22Rv1 (cell line): Measurements from ENCODE around the gene C10orf105.

Experiments
- CTCF ChIP-seq: fragments of 450-650 bp; IDR thresholded peaks from 2 replicates; pipeline ENCODE4 v1.5.1; 2017; ENCODE audit warnings: mild to moderate bottlenecking
- ZFX ChIP-seq: fragments of 450-650 bp; IDR thresholded peaks from 2 replicates; pipeline ENCODE4 v1.6.1; 2017; ENCODE audit warnings: antibody characterized with exemption, borderline replicate concordance

GRCh38 chr10:71731791-71732190 lies 12.2 kb upstream of the C10orf105 start:
- TF ChIP-seq CTCF (no peak), ZFX (no peak)
